HG02852 (cell line): Measurements from ENCODE around the gene SNORC.

Experiments
- ATAC-seq: cut with Tn5 transposase; IDR thresholded peaks from one replicate; pipeline ENCODE4 v1.9.1; 2021; ENCODE audit warnings: mild to moderate bottlenecking, moderate library complexity; ENCODE audit not compliant: unreplicated experiment

Gene SNORC

DNA sequence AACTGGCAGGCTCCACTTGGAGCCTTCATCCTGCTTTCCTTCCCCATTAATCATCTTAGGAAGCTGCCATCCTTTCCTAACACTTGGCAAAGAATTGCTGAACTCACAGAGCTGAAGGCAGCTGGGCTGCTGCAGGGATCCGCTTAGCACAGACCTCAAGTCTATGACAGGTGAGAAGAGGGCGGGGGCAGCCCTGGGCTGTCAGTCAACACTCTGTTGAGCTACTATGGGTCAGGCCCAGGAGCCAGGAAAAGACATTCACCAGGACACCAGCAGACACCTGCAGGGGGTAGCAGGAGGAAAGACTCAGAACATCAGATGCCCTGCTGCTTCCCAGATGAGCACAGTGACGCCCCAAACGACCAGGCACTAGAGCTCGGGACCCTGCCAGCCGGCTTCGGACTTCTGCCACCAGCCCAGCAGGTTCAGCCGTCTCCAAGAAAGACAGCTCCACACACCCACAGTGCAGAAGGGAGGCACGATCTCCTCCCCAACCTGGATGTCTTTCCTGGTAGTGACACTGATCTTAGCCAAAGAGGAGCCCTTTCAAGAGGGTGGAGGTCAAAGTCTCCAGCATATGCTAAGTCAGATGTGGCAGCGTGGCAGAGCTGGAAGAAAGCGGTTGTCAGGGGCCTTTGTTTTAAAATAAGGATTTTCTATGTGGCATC is 55.2 kb downstream of the SNORC start:
- ATAC-seq = no peak

DNA sequence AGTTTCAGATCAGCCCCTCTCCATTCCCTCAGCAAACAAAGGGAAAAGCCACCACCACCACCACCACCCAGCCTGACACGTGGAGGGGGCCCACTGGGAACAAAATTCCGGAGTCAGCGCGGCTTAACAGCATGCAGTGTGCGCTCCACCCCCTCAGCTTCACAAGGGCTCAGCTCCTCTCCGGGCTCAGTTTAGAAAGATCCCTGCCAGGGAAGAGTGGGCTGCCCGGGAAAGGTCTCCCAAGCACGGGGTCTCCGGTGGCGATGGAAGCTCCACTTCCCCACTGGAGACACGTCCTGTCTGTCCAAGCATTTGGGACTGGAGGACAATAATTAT is 55.7 kb downstream of the SNORC start:
- no peak for ATAC-seq

DNA sequence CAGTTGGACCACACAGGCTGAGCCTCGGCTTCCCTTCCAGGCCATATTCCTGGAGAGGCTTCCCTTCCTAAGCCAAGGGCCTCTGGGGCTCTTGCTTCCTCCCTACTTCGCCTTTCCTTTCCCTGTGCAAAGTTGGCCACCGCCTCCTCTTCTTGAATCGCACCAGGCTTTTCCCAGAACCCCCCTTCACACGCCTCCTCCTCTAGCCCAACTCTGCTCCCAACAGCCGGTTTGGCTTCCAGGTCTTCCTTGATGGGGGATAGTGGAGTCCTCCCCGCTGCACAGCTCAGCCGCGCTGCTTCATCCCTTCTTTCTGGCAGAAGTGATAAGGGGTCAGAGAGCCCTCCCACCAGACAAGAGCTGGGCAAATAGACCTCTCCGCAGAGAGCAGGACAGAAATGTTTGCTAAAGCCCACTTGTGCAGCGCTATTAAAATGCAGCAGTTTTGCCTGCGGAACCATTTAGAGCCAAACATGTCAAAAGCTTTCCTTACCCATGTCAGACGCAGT is 56.4 kb downstream of the SNORC start:
- ATAC-seq = no peak

DNA sequence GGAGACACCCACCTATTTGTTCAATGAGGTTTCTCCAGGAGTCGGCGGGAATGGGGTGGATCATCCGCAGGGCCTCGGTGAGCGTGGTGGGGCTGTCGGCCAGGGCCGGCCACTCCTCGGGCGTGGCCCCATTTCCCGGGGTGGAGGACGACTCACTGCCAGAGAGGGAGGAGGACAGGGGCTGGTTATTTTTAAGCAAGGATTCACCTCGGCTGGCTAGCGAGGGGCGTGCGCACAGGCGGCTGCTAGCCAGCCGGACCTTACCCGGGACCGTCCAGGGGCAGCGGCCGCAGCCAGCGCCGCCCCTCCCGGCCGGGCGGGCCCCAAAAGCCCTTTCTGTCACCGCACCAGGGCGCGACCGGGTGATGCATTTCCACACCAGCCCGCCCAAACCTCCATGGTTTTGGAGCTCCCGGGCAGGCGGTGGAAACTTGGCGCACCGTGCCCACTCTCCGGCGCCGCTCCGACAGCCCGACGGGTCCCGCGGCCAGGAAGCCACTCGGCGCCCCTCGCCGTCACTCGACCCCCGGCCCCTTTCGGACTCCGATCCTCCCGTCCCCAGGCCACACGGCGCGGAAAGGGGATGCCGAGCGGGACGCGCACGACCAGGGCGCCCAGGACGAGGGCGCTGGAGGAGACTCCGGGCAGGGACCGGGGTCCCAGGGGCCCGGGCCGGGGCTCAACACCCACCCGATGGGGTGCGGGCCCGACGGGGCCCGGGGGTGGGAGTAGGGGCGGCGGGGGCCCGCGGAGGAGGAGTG is 57.1 kb downstream of the SNORC start:
- no peak for ATAC-seq

DNA sequence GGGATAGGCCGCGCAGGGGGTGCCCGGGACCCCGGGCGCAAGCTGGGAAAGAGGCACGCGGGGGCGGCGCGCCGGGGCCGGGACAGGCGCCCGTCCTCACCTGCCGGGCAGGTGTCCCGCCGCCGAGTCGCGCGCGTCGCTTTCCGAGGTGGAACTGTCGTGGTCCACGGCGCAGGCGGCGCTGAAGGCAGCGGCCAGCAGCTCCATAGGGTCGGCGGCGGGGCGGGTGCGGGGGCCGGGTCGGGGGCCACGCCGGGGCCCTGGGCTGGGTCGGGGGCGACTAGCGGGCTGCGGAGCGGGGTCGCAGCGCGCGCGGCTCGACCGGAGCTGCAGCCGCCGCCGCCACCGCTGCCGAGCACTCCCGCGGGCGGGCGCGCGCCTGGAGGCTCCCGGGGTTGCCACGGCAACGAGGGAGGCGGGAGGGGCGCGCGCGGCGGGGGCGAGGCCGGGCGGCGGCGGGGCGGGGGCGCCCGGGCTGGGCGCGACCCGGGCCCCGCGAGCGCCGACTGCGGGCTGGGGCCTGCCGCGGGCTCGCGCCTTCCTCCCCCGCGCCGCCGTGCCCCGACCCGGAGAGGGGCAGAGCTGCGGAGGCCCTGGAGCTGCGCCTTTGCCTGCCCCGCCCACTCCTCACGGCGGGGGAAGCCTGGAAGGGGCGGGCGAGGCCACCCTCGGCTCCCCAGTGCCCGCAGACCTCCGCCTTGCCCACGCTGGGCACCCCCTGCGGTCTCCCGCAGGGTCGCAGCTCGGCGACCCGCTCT is 57.9 kb downstream of the SNORC start:
- ATAC-seq = no peak
